ENCODE results near the gene SYCE3. TPM values are rescaled to one million over a fixed set of nuclear protein-coding genes. Genes with fewer than 3 reads are reported as not detected.
A peak's percentile ranks its signal among the peaks of the same experiment; 100 is the strongest.

SYCE3 gene
- total RNA-seq, 1 experiment from 2014 or later, result not detected

- peak overlapping the region; percentile 90 for H3K27ac Mint-ChIP-seq (ENCODE audit: unreplicated experiment)
- H3K4me1 Mint-ChIP-seq (ENCODE audit: low read depth, unreplicated experiment), result no peaks in the 10 kb centered on the region
- peak overlapping the region; percentile 97 for H3K4me3 Mint-ChIP-seq (ENCODE audit: low read depth, unreplicated experiment)
- peaks cover 68% of the 10 kb centered on the region for H3K36me3 Mint-ChIP-seq (ENCODE audit: insufficient read depth, unreplicated experiment)
- TF ChIP-seq, protein P1, sequence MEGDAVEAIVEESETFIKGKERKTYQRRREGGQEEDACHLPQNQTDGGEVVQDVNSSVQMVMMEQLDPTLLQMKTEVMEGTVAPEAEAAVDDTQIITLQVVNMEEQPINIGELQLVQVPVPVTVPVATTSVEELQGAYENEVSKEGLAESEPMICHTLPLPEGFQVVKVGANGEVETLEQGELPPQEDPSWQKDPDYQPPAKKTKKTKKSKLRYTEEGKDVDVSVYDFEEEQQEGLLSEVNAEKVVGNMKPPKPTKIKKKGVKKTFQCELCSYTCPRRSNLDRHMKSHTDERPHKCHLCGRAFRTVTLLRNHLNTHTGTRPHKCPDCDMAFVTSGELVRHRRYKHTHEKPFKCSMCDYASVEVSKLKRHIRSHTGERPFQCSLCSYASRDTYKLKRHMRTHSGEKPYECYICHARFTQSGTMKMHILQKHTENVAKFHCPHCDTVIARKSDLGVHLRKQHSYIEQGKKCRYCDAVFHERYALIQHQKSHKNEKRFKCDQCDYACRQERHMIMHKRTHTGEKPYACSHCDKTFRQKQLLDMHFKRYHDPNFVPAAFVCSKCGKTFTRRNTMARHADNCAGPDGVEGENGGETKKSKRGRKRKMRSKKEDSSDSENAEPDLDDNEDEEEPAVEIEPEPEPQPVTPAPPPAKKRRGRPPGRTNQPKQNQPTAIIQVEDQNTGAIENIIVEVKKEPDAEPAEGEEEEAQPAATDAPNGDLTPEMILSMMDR (IDR thresholded peaks at IDR 0.05; ENCODE audit: unreplicated experiment), result no peak
- intact Hi-C loops (cut with micrococcal nuclease; ENCODE audit: unreplicated experiment), result loop anchor here (5.0 kb wide), 1 partner anchor 41 kb away; no protein-coding TSS in a partner anchor
- no peaks in the 10 kb centered on the region for H3K9me3 Mint-ChIP-seq (ENCODE audit: low read depth, unreplicated experiment)
- no peaks in the 10 kb centered on the region for H3K27me3 Mint-ChIP-seq (ENCODE audit: unreplicated experiment)
- CTCF ChIA-PET, result no interaction called here
- DNase-seq, result no peak
- BruUV-seq (replicated peaks), result TSS peak; percentile 70
Measured at GRCh38 chr22:50581031-50581949, 18.6 kb upstream of the SYCE3 start.

GRCh38 chr22:50579752-50580151, 17.0 kb upstream of the SYCE3 start:
- no peak for DNase-seq
- TF ChIP-seq, protein P1 (IDR thresholded peaks at IDR 0.05; ENCODE audit: unreplicated experiment), result no peak
- no peak overlapping the region for H3K4me3 Mint-ChIP-seq (ENCODE audit: low read depth, unreplicated experiment)
- intact Hi-C loops (cut with micrococcal nuclease; ENCODE audit: unreplicated experiment), result loop anchor here (5.0 kb wide), 1 partner anchor 43 kb away; no protein-coding TSS in a partner anchor
- H3K9me3 Mint-ChIP-seq (ENCODE audit: low read depth, unreplicated experiment), result no peaks in the 10 kb centered on the region
- H3K27ac Mint-ChIP-seq (ENCODE audit: unreplicated experiment), result no peak overlapping the region
- no peaks in the 10 kb centered on the region for H3K27me3 Mint-ChIP-seq (ENCODE audit: unreplicated experiment)
- H3K4me1 Mint-ChIP-seq (ENCODE audit: low read depth, unreplicated experiment), result no peaks in the 10 kb centered on the region
- peaks cover 72% of the 10 kb centered on the region for H3K36me3 Mint-ChIP-seq (ENCODE audit: insufficient read depth, unreplicated experiment)
- CTCF ChIA-PET, result no interaction called here
- no TSS peak for BruUV-seq (replicated peaks)

- Mint-ChIP-seq H3K27me3 (ENCODE audit: unreplicated experiment) (no peaks in the 10 kb centered on the region), H3K4me1 (ENCODE audit: low read depth, unreplicated experiment) (no peaks in the 10 kb centered on the region), H3K27ac (ENCODE audit: unreplicated experiment) (no peak overlapping the region), H3K36me3 (ENCODE audit: insufficient read depth, unreplicated experiment) (peaks cover 78% of the 10 kb centered on the region), H3K4me3 (ENCODE audit: low read depth, unreplicated experiment) (no peak overlapping the region), H3K9me3 (ENCODE audit: low read depth, unreplicated experiment) (no peaks in the 10 kb centered on the region)
- intact Hi-C loops (cut with micrococcal nuclease; ENCODE audit: unreplicated experiment), result no loop called here
- BruUV-seq (replicated peaks), result no TSS peak
- CTCF ChIA-PET, result no interaction called here
- TF ChIP-seq, protein P1 (IDR thresholded peaks at IDR 0.05; ENCODE audit: unreplicated experiment), result no peak
- DNase-seq, result no peak
Measured at GRCh38 chr22:50578776-50579310, 16.1 kb upstream of the SYCE3 start.

- Mint-ChIP-seq H3K4me3 (ENCODE audit: low read depth, unreplicated experiment) (no peak within 1 kb of the TSS), H3K27me3 (ENCODE audit: unreplicated experiment) (no peaks in the 10 kb centered on the region), H3K36me3 (ENCODE audit: insufficient read depth, unreplicated experiment) (peaks cover 74% of the 10 kb centered on the region), H3K27ac (ENCODE audit: unreplicated experiment) (peak within 1 kb of the TSS; percentile 34), H3K4me1 (ENCODE audit: low read depth, unreplicated experiment) (no peaks in the 10 kb centered on the region), H3K9me3 (ENCODE audit: low read depth, unreplicated experiment) (no peaks in the 10 kb centered on the region)
- DNase-seq, result no peak
- CTCF ChIA-PET, result interaction anchor here (0.6 kb wide), 1 partner anchor 13 kb away, joined by 3 read pairs; no protein-coding TSS in a partner anchor
- TF ChIP-seq, protein P1 (IDR thresholded peaks at IDR 0.05; ENCODE audit: unreplicated experiment), result no peak
- intact Hi-C loops (cut with micrococcal nuclease; ENCODE audit: unreplicated experiment), result no loop called here
- BruUV-seq (replicated peaks), result no TSS peak
Measured at GRCh38 chr22:50577987-50578775, 15.5 kb upstream of the SYCE3 start, which contains the start of gene CPT1B. Gene CPT1B (minus strand): TSS chr22:50578427. CDS start chr22:50577915, 512 bp downstream.

Data from Calu3 (cell line).